ENCODE measurements around the gene PIK3R5. TPM values are rescaled to one million over a fixed set of nuclear protein-coding genes. Genes with fewer than 3 reads are reported as not detected.

Gene PIK3R5
- total RNA-seq, 1 donor from 2014 or later = 0.30 TPM

- peaks cover 8% of the 10 kb centered on the region for H3K9me3 Mint-ChIP-seq (ENCODE audit: unreplicated experiment)
- Histone ChIP-seq H3K79me2 (ENCODE audit: insufficient read depth, low read length) (no peaks in the 10 kb centered on the region), H4K20me1 (ENCODE audit: insufficient read depth, low read length) (no peaks in the 10 kb centered on the region), H3K4me1 (ENCODE audit: insufficient read depth, low read length) (no peaks in the 10 kb centered on the region), H3K36me3 (ENCODE audit: insufficient read depth, low read length) (no peaks in the 10 kb centered on the region), H3K9me3 (ENCODE audit: insufficient read depth, low read depth, low read length) (no peaks in the 10 kb centered on the region), H3K4me2 (ENCODE audit: low read length) (no peak overlapping the region), H2AFZ (ENCODE audit: low read depth, low read length) (no peak overlapping the region), H3K27me3 (ENCODE audit: insufficient read depth, low read length) (peaks cover 16% of the 10 kb centered on the region), H3K4me3 (ENCODE audit: insufficient read depth, low read depth, low read length) (no peak overlapping the region), H3K9ac (ENCODE audit: low read length) (no peak overlapping the region), H3K27ac (ENCODE audit: low read depth, low read length) (no peak overlapping the region)
- no peak overlapping the region for H3K4me3 Mint-ChIP-seq (ENCODE audit: unreplicated experiment)
- DNase-seq (ENCODE audit: low read depth) (no peak), FAIRE-seq (no peak)
- H3K4me1 Mint-ChIP-seq (ENCODE audit: low read depth, unreplicated experiment) = no peaks in the 10 kb centered on the region
- no peak overlapping the region for H3K27ac Mint-ChIP-seq (ENCODE audit: unreplicated experiment)
- no peaks in the 10 kb centered on the region for H3K36me3 Mint-ChIP-seq (ENCODE audit: low read depth, unreplicated experiment)
- TF ChIP-seq CTCF (IDR thresholded peaks at IDR 0.05; ENCODE audit: insufficient read depth, low read depth, low read length) (no peak), EZH2 (IDR thresholded peaks at IDR 0.05; ENCODE audit: insufficient read depth, low read length) (no peak)
- peaks cover 64% of the 10 kb centered on the region for H3K27me3 Mint-ChIP-seq (ENCODE audit: low read depth, unreplicated experiment)
Measured at GRCh38 chr17:9009096-9009495, 43.6 kb upstream of the PIK3R5 start.

GRCh38 chr17:9007052-9007714 lies 41.7 kb upstream of the PIK3R5 start:
- no peaks in the 10 kb centered on the region for H4K20me1 ChIP-seq (ENCODE audit: insufficient read depth, low read length)
- H3K9ac ChIP-seq (ENCODE audit: low read length) = no peak overlapping the region
- no peaks in the 10 kb centered on the region for H3K9me3 ChIP-seq (ENCODE audit: insufficient read depth, low read depth, low read length)
- no peak overlapping the region for H3K4me3 Mint-ChIP-seq (ENCODE audit: unreplicated experiment)
- FAIRE-seq (no peak), DNase-seq (ENCODE audit: low read depth) (no peak)
- H3K4me2 ChIP-seq (ENCODE audit: low read length) = no peak overlapping the region
- peaks cover 3% of the 10 kb centered on the region for H3K4me1 ChIP-seq (ENCODE audit: insufficient read depth, low read length)
- H3K4me1 Mint-ChIP-seq (ENCODE audit: low read depth, unreplicated experiment) = peaks cover 2% of the 10 kb centered on the region
- H3K27me3 ChIP-seq (ENCODE audit: insufficient read depth, low read length) = peaks cover 26% of the 10 kb centered on the region
- H3K27ac Mint-ChIP-seq (ENCODE audit: unreplicated experiment) = no peak overlapping the region
- no peak overlapping the region for H3K4me3 ChIP-seq (ENCODE audit: insufficient read depth, low read depth, low read length)
- H3K36me3 Mint-ChIP-seq (ENCODE audit: low read depth, unreplicated experiment) = no peaks in the 10 kb centered on the region
- no peak overlapping the region for H2AFZ ChIP-seq (ENCODE audit: low read depth, low read length)
- no peak overlapping the region for H3K27ac ChIP-seq (ENCODE audit: low read depth, low read length)
- H3K27me3 Mint-ChIP-seq (ENCODE audit: low read depth, unreplicated experiment) = peaks cover 63% of the 10 kb centered on the region
- no peaks in the 10 kb centered on the region for H3K36me3 ChIP-seq (ENCODE audit: insufficient read depth, low read length)
- TF ChIP-seq CTCF (IDR thresholded peaks at IDR 0.05; ENCODE audit: insufficient read depth, low read depth, low read length) (no peak), EZH2 (IDR thresholded peaks at IDR 0.05; ENCODE audit: insufficient read depth, low read length) (no peak)
- H3K9me3 Mint-ChIP-seq (ENCODE audit: unreplicated experiment) = peaks cover 3% of the 10 kb centered on the region
- H3K79me2 ChIP-seq (ENCODE audit: insufficient read depth, low read length) = no peaks in the 10 kb centered on the region

- H3K4me1 Mint-ChIP-seq (ENCODE audit: low read depth, unreplicated experiment) = peaks cover 2% of the 10 kb centered on the region
- FAIRE-seq (no peak), DNase-seq (ENCODE audit: low read depth) (no peak)
- no peak overlapping the region for H3K27ac Mint-ChIP-seq (ENCODE audit: unreplicated experiment)
- Histone ChIP-seq H3K9me3 (ENCODE audit: insufficient read depth, low read depth, low read length) (no peaks in the 10 kb centered on the region), H3K4me1 (ENCODE audit: insufficient read depth, low read length) (peaks cover 3% of the 10 kb centered on the region), H4K20me1 (ENCODE audit: insufficient read depth, low read length) (no peaks in the 10 kb centered on the region), H3K27me3 (ENCODE audit: insufficient read depth, low read length) (peaks cover 31% of the 10 kb centered on the region), H3K9ac (ENCODE audit: low read length) (no peak overlapping the region), H3K27ac (ENCODE audit: low read depth, low read length) (no peak overlapping the region), H2AFZ (ENCODE audit: low read depth, low read length) (no peak overlapping the region), H3K79me2 (ENCODE audit: insufficient read depth, low read length) (no peaks in the 10 kb centered on the region), H3K4me3 (ENCODE audit: insufficient read depth, low read depth, low read length) (no peak overlapping the region), H3K36me3 (ENCODE audit: insufficient read depth, low read length) (no peaks in the 10 kb centered on the region), H3K4me2 (ENCODE audit: low read length) (no peak overlapping the region)
- H3K36me3 Mint-ChIP-seq (ENCODE audit: low read depth, unreplicated experiment) = no peaks in the 10 kb centered on the region
- no peak overlapping the region for H3K4me3 Mint-ChIP-seq (ENCODE audit: unreplicated experiment)
- no peak for TF ChIP-seq EZH2 (IDR thresholded peaks at IDR 0.05; ENCODE audit: insufficient read depth, low read length)
- TF ChIP-seq CTCF (IDR thresholded peaks at IDR 0.05; ENCODE audit: insufficient read depth, low read depth, low read length) = no peak
- peaks cover 66% of the 10 kb centered on the region for H3K27me3 Mint-ChIP-seq (ENCODE audit: low read depth, unreplicated experiment)
- peaks cover 3% of the 10 kb centered on the region for H3K9me3 Mint-ChIP-seq (ENCODE audit: unreplicated experiment)
Measured at GRCh38 chr17:9006175-9006767, 40.8 kb upstream of the PIK3R5 start.

Measured in astrocyte (in vitro differentiated cells and primary cell).